Stimulated activated CD8-positive, alpha-beta memory T cell treated with anti-CD3 and anti-CD28 coated beads, Interleukin-4, amount 100 ng/mL, for 4 hours (primary cell): ENCODE data around the gene ANKRD13B.
"Not testable (repeated sequence)": the region's sequence is repeated elsewhere in the genome, so short reads cannot be mapped to it uniquely, and the experiment has no call there.

Source experiments
- DNase-seq, 2 donors: peaks; one replicate each; pipeline ENCODE4 v3.0.0-alpha.2; 2020; ENCODE audit warnings: low read depth in 2 of 2, low spot score in 1 of 2

The ANKRD13B gene

GRCh38 chr17:29640981-29641642 lies 48.2 kb downstream of the ANKRD13B start:
- DNase-seq, result no peak

- DNase-seq, result no peak
These were observed 49.3 kb downstream of the ANKRD13B start for GRCh38 chr17:29642171-29642611.

DNA sequence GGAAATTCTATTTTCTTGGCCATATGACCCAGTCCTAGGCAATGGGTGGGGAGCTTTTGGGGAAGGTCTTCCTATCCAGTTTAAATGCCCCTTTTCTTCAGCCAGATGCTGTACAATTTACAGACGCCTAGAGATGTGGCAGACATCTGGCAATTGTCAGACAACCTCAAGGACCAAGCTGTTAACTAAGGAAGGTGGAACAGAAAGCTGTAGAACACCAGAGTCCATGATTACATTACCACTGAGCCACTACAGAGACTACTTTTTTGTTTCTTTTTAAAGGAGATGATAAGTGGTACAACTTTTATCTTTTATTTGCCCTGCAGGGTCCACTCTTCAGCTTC lies 50.9 kb downstream of the ANKRD13B start:
- DNase-seq, result no peak

GRCh38 chr17:29645515-29646051 lies 52.7 kb downstream of the ANKRD13B start:
- no peak for DNase-seq

- no peak for DNase-seq
These were observed 55.1 kb downstream of the ANKRD13B start for GRCh38 chr17:29648005-29648404.

- no peak for DNase-seq
These were observed 56.4 kb downstream of the ANKRD13B start for GRCh38 chr17:29649359-29649758.

- DNase-seq, result no peak
These were observed 57.5 kb downstream of the ANKRD13B start for GRCh38 chr17:29650396-29650795.

- not testable (repeated sequence) for DNase-seq
These were observed 59.0 kb downstream of the ANKRD13B start for GRCh38 chr17:29651913-29652312.

- DNase-seq, result no peak
These were observed 60.0 kb downstream of the ANKRD13B start for GRCh38 chr17:29652976-29653375.

DNA sequence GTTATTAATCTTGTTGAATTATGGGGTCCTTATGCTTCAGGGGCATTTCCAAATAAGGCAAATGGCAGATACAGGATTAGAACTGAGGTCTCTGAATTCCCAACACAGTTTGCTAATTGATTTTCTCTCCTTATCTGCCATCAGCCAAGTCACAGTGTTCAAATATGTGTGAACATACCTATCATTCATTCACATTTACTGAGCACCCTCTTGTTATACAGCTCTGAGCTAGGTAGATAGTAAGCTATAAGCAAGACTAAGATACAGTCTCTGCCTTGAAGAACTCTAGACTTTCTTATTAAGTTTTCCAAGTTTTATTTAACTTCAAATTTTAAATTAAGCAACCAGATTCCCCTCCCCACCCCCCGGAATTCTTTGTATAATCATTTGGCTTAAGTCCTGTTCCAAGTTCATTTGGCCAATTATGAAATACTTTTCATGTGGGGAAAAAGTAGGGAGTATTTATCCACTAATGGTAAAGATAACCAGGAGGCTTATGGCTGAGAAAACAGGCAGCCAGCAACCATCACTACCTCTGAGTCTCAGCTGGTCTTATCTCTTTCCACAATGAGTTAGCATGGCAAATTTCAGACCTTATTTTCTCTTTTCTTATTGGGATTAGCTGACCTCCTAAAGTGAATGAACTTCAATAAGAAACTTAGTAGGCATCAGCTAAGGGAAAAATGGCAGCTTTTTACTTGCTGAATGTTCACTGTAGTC lies 61.2 kb downstream of the ANKRD13B start:
- DNase-seq, result no peak

DNA sequence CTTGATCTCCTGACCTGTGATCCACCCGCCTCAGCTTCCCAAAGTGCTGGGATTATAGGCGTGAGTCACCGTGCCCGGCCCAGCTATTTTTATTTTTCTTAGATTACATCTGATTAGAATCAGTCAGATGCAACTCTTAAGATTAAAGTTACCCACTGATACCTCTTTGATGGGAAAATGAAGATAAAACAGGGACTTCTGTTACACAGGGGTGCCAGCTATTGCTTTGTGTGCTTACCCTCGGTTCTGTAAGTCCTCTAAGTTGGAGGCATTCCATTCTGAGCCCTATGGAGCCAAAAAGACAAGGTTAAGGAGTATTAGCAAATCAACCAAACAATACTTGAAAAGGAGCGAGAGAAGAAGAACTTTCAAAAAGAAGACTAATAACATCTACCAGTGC lies 62.4 kb downstream of the ANKRD13B start:
- DNase-seq, result no peak

DNA sequence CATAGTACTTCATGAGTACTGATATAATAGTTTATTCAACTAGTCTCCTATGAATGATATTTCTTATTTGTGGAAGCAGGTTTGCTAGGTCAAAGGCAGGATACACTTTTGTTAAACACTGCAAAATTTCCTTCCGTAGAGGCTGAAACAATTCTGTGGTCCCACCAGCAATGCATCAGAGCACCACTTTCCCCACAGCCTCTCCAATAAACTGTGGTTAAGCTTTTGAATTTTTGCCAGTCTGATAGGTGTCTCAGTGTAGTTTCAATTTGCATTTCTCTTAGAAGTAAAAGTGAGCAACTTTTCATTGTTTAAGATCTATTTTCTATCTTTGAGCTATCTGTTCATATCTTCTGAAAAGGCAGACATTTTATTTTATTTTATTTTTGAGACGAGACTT lies 66.2 kb downstream of the ANKRD13B start:
- DNase-seq, result no peak

GRCh38 chr17:29661213-29661612 lies 68.3 kb downstream of the ANKRD13B start:
- no peak for DNase-seq

DNA sequence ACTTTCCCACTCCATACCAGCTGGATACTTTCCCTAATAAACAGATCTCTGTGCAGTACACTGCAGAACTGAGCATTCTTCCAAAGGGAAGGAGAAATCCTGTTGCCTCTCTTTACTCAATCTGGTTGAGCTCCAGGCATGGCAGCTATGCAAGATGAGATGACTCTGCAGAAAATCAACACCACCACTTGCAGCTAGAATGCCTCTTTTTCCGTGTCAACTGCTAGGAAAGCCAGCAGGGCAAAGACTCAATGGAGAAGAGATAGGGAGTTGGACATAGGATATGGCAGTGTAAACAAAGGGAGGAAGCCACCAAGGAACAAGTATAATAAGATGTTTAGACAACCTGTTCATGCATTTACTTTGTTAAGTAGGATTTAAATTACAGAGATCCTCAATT lies 70.2 kb downstream of the ANKRD13B start:
- DNase-seq, result no peak
